Activated CD4-positive, alpha-beta T cell treated with anti-CD3 and anti-CD28 coated beads for 24 hours (primary cell): ENCODE data around the gene PPFIBP2.
A peak's percentile ranks its signal among the peaks of the same experiment; 100 is the strongest.
"Not testable (repeated sequence)": the region's sequence is repeated elsewhere in the genome, so short reads cannot be mapped to it uniquely, and the experiment has no call there.

Experiments
- DNase-seq, 2 donors: peaks; one replicate each; pipeline ENCODE4 v3.0.0-alpha.2; 2020; ENCODE audit warnings: low read depth in 2 of 2

The PPFIBP2 gene

GRCh38 chr11:7635708-7636107 lies 121.9 kb downstream of the PPFIBP2 start:
- DNase-seq = no peak

- no peak for DNase-seq
Measured at GRCh38 chr11:7636350-7636749, 122.6 kb downstream of the PPFIBP2 start.

DNA sequence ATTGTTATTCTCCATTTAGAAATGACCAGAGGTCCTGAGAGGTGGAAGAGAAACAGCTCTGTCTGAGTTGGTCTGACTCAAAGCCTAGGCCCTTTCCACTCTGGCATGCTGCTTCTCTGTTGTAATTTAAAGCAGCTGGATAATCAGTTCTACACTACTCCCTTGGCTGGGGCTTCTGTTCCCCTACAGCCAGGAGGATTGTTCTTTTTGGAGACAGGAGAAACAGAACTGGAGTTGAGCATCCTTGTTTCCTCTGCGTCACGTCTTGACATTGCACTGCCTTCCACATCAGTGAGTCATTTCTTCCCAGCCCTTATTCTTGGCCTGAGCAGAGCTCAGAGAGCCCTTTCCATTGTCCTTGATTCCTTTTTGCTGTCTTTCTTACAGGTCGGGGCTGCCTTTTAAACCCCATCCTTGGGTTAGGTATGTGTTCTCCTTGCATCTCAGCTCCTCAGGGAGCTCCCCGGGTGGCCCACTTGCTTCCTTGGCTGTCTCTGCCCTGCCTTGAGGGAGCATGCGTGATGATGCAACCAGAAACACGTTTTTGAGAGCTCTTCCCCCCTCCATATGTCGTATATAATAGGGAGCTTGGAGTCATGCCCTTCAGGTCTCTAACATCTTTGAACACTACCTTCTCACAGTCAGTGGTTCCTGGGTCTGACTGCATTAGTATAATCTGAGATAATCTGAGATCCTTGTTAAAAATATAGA lies 123.8 kb downstream of the PPFIBP2 start:
- no peak for DNase-seq

DNA sequence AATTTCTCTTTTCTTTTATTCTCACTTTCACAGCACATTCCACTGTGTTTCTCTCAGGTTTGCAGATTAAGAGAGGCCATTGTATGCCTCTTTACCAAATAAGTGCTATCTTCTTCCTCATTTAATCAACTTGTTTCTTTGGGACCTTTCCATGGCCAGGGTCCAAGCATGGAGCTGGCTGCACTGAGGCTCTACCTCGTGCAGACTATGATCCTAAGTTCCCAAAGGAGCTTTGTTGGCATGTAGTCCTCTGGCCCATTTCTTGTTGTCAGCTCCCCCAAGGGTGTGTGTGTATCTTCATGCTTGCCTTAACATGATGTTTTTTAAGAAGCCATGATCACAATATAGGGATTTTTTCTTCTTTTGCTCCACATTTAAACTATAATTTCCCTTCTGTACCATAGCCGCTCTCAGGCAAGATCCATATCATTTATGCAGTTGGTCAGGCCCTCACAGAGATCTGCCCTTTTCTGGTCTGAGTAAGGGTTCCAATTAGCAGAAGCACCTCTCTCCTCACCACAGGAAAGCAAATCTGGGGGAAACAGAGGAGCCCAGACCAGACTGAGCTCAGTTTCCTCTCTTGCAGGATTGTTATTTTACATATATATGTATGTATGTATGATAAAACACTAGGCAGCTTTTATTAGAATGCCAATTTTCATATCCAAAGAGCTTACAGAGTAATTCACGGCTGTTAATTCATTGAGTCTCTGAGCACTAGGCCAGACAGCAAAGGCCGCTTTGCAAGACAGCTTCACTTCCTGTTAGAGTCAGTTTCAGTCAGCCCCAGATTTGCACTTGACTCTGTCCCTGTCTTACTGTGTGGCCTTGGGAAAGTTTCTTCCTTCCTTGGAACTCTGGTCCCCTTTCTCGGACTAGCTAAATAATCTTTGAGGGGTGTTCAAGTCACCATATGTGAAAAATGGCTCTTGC lies 125.2 kb downstream of the PPFIBP2 start:
- no peak for DNase-seq

- DNase-seq = no peak
Measured at GRCh38 chr11:7639643-7640025, 125.8 kb downstream of the PPFIBP2 start.

GRCh38 chr11:7640816-7641215 lies 127.0 kb downstream of the PPFIBP2 start:
- no peak for DNase-seq

- no peak for DNase-seq
Measured at GRCh38 chr11:7642747-7643146, 128.9 kb downstream of the PPFIBP2 start.

- DNase-seq = no peak
Measured at GRCh38 chr11:7643314-7643713, 129.5 kb downstream of the PPFIBP2 start.

- DNase-seq = no peak
Measured at GRCh38 chr11:7645206-7645605, 131.4 kb downstream of the PPFIBP2 start.

DNA sequence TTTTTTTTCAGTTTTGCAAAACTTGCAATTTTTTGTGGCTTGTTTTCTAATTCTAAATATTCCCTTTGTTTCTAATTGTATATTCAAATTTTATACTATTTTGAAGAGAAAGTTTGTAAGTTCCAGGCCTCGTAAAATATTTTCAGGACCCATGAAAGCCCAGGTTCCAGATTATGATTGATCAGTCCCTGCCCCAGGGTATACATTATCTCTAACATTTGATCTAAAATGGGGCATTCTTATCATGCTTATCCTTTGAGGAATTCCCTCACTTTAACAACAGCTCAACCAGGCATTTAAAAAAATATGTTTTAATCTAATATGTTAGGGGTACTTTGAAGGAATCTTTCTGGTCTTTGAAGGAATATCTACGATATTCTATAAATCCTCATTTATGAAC lies 133.1 kb downstream of the PPFIBP2 start:
- DNase-seq = no peak

GRCh38 chr11:7648264-7648663 lies 134.5 kb downstream of the PPFIBP2 start:
- no peak for DNase-seq

GRCh38 chr11:7651140-7651551 lies 137.3 kb downstream of the PPFIBP2 start:
- no peak for DNase-seq

DNA sequence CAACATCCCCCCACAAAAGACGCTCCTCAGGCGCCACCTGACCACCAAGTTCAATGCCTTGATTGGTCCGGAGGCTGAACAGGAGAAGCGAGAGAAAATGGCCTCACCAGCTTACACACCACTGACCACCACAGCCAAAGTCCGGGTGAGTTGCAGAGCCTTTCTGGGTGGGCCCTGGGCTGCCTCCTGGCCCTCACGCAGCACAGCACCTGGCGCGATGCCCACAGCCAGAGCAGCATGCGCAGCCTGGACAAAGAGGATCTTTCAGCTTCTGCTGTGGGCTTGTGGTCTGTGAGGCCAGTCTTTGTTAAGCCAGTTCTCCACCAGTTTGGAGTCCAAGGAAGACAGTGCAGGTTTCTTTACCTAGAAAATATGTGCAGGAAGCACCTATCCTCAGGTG lies 137.9 kb downstream of the PPFIBP2 start:
- no peak for DNase-seq

DNA sequence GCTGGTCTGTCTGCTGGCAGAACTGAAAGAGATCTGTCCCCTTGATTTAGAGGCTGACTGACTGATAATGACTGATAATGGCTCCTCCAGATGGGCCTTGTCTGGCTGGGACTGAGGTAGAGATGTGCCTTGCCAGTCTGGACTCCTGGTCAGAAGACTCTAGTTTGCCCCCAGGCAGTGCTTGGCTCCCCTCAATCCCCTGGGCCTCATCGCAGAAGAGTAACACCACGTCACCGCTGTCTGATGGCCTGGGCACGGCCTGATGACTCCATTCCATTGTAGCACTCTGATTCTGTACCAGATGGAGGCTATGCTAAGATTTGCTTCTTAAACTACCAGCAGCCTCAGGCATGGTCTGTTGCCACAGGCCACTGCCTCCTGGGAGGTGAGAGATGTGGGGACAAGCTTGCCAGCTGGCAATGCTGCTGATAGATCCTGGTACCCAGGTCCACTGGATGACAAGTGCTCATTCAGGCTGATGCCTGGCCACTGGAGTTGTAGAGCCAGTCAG lies 140.5 kb downstream of the PPFIBP2 start:
- no peak for DNase-seq

DNA sequence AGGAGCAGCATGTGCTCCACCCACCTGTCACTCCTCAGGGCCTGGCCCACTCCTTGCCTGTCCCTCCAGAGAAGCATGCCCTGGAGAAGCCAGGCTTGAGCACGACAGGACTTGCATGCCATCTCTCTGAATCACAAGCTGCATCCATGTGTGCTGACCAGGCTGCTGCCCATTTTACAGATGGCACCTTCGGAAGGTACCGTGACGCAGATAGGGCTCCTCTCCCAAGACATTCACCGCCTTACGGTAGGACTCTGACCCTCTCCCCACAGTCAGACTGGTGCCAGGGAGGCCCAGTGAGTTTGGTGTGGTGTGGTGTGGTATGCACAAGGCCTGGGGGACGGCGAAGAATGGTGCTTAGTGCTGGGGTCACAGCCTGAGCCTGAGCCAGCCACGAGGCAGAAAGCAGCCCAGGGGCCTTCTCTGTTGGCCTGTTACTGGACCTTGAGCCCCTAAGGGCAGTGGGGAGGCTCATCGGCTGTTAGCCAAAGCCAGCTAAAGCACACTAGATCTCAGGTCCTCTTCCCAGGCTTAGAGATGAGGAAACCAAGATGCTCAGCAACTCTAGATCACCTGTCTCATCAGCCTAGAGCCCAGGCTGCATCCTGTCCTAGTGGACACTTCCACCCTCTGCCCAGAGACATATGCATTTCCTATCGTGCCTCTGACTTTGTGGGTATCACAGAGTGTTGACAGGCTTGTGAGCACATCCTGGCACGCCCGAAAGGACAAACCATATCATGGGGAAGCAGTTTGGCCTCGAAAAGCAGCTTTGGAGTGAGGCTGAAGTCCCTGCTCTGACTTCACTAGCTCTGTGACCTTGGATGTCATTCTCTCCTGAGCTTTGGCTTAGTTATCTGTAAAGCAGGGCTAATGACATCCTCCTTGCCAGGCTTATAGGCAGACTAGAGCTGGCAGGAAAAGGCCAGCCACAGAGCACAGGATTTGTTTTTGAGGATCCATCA lies 141.7 kb downstream of the PPFIBP2 start:
- no peak for DNase-seq

DNA sequence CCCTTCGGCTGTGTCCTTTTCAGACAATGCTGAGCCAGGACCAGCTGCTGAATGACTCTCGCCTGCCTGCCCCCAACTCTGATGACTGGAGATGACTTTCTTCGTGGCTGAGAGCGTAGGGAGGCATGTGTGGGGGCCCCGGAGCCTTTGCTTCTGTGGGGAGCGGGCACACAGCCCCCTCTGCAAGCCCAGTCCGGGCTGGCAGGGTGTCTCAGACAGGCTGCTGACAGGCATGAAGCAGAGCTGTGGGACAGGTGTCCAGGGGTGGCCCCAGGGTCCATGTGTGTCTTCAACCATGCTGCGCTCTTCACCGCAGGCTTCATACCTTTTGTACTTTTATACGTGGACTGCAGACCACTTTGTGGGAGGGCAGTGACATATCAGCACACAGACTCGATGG lies 142.9 kb downstream of the PPFIBP2 start:
- DNase-seq = no peak

- DNase-seq = no peak
Measured at GRCh38 chr11:7657306-7658025, 143.7 kb downstream of the PPFIBP2 start.

DNA sequence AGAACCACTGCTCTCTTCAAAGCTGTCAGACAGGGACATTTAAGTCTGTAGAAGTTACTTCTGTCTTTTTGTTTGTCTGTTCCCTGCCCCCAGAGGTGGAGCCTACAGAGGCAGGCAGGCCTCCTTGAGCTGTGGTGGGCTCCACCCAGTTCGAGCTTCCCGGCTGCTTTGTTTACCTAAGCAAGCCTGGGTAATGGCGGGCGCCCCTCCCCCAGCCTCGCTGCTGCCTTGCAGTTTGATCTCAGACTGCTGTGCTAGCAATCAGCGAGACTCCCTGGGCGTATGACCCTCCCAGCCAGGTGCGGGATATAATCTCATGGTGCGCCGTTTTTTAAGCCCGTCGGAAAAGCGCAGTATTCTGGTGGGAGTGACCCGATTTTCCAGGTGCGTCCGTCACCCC lies 149.7 kb downstream of the PPFIBP2 start:
- not testable (repeated sequence) for DNase-seq

DNA sequence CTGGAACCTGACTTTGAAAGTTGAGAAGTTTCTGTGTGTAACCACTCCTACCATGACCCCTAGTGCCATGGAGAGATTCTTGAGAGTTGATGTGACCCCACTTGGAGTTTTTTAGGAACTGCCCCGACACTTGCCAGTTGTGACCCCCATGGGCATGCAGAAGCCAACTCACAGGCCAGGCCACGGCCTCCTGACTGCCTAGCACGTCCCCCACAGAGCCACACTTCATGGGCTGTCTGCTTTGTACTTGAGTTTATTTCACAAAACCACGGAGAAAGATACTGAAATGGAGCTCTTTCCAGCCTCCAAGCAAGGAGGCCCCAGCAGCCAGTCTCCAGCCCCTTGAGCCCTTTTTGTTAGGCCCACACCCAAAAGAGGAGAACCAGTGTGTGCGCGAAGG lies 151.1 kb downstream of the PPFIBP2 start:
- no peak for DNase-seq

GRCh38 chr11:7665473-7666291 lies 151.9 kb downstream of the PPFIBP2 start:
- DNase-seq = peak; percentile 46 to 74
